Measurements from ENCODE around the gene ANKS3.
A peak's percentile ranks its signal among the peaks of the same experiment; 100 is the strongest.

Gene ANKS3

DNA sequence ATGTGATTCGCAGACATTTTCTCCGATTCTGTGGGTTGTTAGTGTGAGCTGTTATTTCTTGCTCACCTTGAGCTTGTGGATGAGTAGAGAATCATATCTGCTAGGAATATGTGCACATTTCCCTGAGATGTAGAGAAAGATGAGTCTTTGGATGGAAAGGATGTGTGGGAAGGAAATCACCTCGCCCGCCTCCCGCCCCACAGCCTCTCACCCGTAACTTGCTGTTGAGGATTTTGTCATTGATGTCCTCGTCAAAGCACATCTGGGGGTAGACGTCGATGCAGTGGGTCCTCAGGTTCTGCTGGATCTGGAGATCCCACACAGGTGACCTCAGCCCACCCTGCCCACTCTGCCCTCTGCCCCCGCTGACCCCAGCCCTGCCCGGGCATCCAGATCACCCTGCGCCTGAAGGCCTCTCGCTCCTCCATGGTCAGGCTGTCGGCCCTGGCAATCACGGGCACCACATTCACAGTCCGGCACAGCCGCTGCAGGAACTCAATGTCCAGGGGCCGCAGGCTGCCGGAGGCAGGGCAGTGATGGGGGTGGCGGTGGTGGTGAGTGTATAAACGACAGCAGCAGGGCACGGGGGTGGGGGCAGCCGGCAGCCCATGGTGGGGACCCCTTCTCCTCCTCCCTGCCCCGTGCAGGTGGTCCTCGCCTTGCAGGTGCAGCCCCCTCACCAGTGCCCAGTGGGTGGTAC, 49.3 kb upstream of the ANKS3 start:
- Histone ChIP-seq H3K36me3 (ENCODE audit: control insufficient read depth in 2 of 2, insufficient read depth in 1 of 2, low read length in 2 of 2) (no peaks in the 10 kb centered on the region), H3K4me3 (ENCODE audit: low read depth, low read length) (no peak overlapping the region), H3K27ac (ENCODE audit: extremely low read depth, low read depth, low read length) (no peak overlapping the region), H3K9me3 (ENCODE audit: control insufficient read depth, insufficient read depth, low read depth, low read length) (no peaks in the 10 kb centered on the region), H3K4me1 (ENCODE audit: control insufficient read depth, insufficient read depth, low read length) (peaks cover 2% of the 10 kb centered on the region; the same call in 1 of the 2 replicates)
- ChIA-PET POLR2A (no interaction called here), CTCF (no interaction called here)
- TF ChIP-seq, protein P1, sequence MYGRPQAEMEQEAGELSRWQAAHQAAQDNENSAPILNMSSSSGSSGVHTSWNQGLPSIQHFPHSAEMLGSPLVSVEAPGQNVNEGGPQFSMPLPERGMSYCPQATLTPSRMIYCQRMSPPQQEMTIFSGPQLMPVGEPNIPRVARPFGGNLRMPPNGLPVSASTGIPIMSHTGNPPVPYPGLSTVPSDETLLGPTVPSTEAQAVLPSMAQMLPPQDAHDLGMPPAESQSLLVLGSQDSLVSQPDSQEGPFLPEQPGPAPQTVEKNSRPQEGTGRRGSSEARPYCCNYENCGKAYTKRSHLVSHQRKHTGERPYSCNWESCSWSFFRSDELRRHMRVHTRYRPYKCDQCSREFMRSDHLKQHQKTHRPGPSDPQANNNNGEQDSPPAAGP (tag by site-specific recombination; IDR thresholded peaks at IDR 0.05), result no peak
- TF ChIP-seq BCL11B (tag by site-specific recombination; IDR thresholded peaks at IDR 0.05; ENCODE audit: low read depth), result no peak
- no peak for TF ChIP-seq ZFP3 (tag by site-specific recombination; IDR thresholded peaks at IDR 0.05; ENCODE audit: low read depth)
- TF ChIP-seq, protein P2, sequence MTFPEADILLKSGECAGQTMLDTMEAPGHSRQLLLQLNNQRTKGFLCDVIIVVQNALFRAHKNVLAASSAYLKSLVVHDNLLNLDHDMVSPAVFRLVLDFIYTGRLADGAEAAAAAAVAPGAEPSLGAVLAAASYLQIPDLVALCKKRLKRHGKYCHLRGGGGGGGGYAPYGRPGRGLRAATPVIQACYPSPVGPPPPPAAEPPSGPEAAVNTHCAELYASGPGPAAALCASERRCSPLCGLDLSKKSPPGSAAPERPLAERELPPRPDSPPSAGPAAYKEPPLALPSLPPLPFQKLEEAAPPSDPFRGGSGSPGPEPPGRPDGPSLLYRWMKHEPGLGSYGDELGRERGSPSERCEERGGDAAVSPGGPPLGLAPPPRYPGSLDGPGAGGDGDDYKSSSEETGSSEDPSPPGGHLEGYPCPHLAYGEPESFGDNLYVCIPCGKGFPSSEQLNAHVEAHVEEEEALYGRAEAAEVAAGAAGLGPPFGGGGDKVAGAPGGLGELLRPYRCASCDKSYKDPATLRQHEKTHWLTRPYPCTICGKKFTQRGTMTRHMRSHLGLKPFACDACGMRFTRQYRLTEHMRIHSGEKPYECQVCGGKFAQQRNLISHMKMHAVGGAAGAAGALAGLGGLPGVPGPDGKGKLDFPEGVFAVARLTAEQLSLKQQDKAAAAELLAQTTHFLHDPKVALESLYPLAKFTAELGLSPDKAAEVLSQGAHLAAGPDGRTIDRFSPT (tag by site-specific recombination; IDR thresholded peaks at IDR 0.05), result peak; percentile 10; the same call in 1 of the 2 replicates

DNA sequence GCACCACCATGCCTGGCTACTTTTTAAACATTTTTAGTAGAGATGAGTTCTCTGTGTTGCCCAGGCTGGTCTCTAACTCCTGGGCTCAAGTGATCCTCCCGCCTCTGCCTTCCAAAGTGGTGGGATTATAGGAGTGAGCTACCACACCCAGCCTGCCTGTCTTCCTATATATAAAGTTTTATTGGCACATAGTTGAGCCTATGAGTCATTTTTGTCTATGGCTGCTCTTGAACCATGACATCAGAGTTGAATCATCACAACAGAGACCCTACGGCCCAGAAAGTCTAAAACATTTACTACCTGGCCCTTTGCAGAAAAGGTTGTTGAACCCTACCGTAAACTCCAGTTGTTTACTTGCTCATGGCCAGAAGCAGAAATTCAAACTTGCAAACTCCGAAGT, 46.2 kb upstream of the ANKS3 start:
- no peaks in the 10 kb centered on the region for H3K36me3 ChIP-seq (ENCODE audit: control insufficient read depth in 2 of 2, insufficient read depth in 1 of 2, low read length in 2 of 2)
- no peak overlapping the region for H3K27ac ChIP-seq (ENCODE audit: extremely low read depth, low read depth, low read length)
- H3K4me1 ChIP-seq (ENCODE audit: control insufficient read depth, insufficient read depth, low read length), result peaks cover 2% of the 10 kb centered on the region; the same call in 1 of the 2 replicates
- no peak overlapping the region for H3K4me3 ChIP-seq (ENCODE audit: low read depth, low read length)
- CTCF ChIA-PET, result interaction anchor here (0.6 to 0.9 kb wide), 3 partner anchors 10 to 156 kb away, joined by 3 read pairs; no protein-coding TSS in a partner anchor
- no peaks in the 10 kb centered on the region for H3K9me3 ChIP-seq (ENCODE audit: control insufficient read depth, insufficient read depth, low read depth, low read length)
- POLR2A ChIA-PET, result interaction anchor here (2.1 kb wide), 1 partner anchor 11 kb away, joined by 6 read pairs; no protein-coding TSS in a partner anchor
- TF ChIP-seq EGR2 (tag by site-specific recombination; IDR thresholded peaks at IDR 0.05; ENCODE audit: low read depth), result peak; percentile 27; the same call in 1 of the 2 replicates
- peak; percentile 35; the same call in 1 of the 2 replicates for TF ChIP-seq SP3 (tag by site-specific recombination; IDR thresholded peaks at IDR 0.05)
- TF ChIP-seq, protein P3, sequence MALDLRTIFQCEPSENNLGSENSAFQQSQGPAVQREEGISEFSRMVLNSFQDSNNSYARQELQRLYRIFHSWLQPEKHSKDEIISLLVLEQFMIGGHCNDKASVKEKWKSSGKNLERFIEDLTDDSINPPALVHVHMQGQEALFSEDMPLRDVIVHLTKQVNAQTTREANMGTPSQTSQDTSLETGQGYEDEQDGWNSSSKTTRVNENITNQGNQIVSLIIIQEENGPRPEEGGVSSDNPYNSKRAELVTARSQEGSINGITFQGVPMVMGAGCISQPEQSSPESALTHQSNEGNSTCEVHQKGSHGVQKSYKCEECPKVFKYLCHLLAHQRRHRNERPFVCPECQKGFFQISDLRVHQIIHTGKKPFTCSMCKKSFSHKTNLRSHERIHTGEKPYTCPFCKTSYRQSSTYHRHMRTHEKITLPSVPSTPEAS (tag by site-specific recombination; IDR thresholded peaks at IDR 0.05), result no peak
- TF ChIP-seq ZFHX2 (tag by site-specific recombination; conservative IDR thresholded peaks at IDR 0.05), result 0 out of 2 replicates have a peak, but pooled peaks have one; percentile 17
- TF ChIP-seq, protein P4, sequence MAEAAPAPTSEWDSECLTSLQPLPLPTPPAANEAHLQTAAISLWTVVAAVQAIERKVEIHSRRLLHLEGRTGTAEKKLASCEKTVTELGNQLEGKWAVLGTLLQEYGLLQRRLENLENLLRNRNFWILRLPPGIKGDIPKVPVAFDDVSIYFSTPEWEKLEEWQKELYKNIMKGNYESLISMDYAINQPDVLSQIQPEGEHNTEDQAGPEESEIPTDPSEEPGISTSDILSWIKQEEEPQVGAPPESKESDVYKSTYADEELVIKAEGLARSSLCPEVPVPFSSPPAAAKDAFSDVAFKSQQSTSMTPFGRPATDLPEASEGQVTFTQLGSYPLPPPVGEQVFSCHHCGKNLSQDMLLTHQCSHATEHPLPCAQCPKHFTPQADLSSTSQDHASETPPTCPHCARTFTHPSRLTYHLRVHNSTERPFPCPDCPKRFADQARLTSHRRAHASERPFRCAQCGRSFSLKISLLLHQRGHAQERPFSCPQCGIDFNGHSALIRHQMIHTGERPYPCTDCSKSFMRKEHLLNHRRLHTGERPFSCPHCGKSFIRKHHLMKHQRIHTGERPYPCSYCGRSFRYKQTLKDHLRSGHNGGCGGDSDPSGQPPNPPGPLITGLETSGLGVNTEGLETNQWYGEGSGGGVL (tag by site-specific recombination; IDR thresholded peaks at IDR 0.05), result 0 out of 2 replicates have a peak, but pooled peaks have one; percentile 17
- TF ChIP-seq SP7 (tag by site-specific recombination; IDR thresholded peaks at IDR 0.05), result peak; percentile 62
- TF ChIP-seq ZNF366 (tag by site-specific recombination; conservative IDR thresholded peaks at IDR 0.05), result 0 out of 2 replicates have a peak, but pooled peaks have one; percentile 35
- TF ChIP-seq MEIS1 (CRISPR knock-in tag; IDR thresholded peaks at IDR 0.05; ENCODE audit: borderline replicate concordance), result no peak
- TF ChIP-seq, protein P5, sequence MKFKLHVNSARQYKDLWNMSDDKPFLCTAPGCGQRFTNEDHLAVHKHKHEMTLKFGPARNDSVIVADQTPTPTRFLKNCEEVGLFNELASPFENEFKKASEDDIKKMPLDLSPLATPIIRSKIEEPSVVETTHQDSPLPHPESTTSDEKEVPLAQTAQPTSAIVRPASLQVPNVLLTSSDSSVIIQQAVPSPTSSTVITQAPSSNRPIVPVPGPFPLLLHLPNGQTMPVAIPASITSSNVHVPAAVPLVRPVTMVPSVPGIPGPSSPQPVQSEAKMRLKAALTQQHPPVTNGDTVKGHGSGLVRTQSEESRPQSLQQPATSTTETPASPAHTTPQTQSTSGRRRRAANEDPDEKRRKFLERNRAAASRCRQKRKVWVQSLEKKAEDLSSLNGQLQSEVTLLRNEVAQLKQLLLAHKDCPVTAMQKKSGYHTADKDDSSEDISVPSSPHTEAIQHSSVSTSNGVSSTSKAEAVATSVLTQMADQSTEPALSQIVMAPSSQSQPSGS (tag by site-specific recombination; IDR thresholded peaks at IDR 0.05; ENCODE audit: low read depth), result peak; percentile 74; the same call in 1 of the 2 replicates
- TF ChIP-seq, protein P6, sequence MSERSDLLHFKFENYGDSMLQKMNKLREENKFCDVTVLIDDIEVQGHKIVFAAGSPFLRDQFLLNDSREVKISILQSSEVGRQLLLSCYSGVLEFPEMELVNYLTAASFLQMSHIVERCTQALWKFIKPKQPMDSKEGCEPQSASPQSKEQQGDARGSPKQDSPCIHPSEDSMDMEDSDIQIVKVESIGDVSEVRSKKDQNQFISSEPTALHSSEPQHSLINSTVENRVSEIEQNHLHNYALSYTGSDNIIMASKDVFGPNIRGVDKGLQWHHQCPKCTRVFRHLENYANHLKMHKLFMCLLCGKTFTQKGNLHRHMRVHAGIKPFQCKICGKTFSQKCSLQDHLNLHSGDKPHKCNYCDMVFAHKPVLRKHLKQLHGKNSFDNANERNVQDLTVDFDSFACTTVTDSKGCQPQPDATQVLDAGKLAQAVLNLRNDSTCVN (tag by site-specific recombination; optimal IDR thresholded peaks at IDR 0.05), result no peak
- TF ChIP-seq, protein P7, sequence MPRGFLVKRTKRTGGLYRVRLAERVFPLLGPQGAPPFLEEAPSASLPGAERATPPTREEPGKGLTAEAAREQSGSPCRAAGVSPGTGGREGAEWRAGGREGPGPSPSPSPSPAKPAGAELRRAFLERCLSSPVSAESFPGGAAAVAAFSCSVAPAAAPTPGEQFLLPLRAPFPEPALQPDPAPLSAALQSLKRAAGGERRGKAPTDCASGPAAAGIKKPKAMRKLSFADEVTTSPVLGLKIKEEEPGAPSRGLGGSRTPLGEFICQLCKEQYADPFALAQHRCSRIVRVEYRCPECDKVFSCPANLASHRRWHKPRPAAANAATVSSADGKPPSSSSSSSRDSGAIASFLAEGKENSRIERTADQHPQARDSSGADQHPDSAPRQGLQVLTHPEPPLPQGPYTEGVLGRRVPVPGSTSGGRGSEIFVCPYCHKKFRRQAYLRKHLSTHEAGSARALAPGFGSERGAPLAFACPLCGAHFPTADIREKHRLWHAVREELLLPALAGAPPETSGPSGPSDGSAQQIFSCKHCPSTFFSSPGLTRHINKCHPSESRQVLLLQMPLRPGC (tag by site-specific recombination; IDR thresholded peaks at IDR 0.05), result peak; percentile 29; the same call in 1 of the 2 replicates
- TF ChIP-seq ZBTB17 (tag by site-specific recombination; IDR thresholded peaks at IDR 0.05), result 0 out of 2 replicates have a peak, but pooled peaks have one; percentile 34
- peak; percentile 98 for TF ChIP-seq ZNF629 (tag by site-specific recombination; IDR thresholded peaks at IDR 0.05)
- no peak for TF ChIP-seq ZNF391 (tag by site-specific recombination; IDR thresholded peaks at IDR 0.05; ENCODE audit: borderline replicate concordance, low read depth)
- peak; percentile 59 for TF ChIP-seq ZNF335 (tag by site-specific recombination; conservative IDR thresholded peaks at IDR 0.05)
